ENCODE measurements around the gene SDCBP2. TPM values are rescaled to one million over a fixed set of nuclear protein-coding genes. Genes with fewer than 3 reads are reported as not detected.
A peak's percentile ranks its signal among the peaks of the same experiment; 100 is the strongest.

The SDCBP2 gene
- total and polyA plus RNA-seq, 2 of the 8 experiments (the other 6 are each of a cell fraction or from before 2014, with no cell fraction given): 4.2 to 6.7 TPM

- Histone ChIP-seq H3K4ac (replicated peaks; ENCODE audit: insufficient read length, low read depth, low read length) (no peak overlapping the region), H4K20me1 (replicated peaks in 1 of 2; ENCODE audit: control insufficient read depth in 1 of 2, insufficient read depth in 2 of 2, low read length in 2 of 2) (peaks cover 0 to 9% of the 10 kb centered on the region in 2 experiments), H2AK5ac (ENCODE audit: low read depth, low read length) (peak overlapping the region; percentile 94; the same call in 1 of the 2 replicates), H3K23ac (ENCODE audit: insufficient read length) (no peak overlapping the region), H2BK20ac (ENCODE audit: low read length) (no peak overlapping the region), H3K9me3 (ENCODE audit: insufficient read depth in 2 of 2, low read depth in 1 of 2, low read length in 1 of 2) (no peaks in the 10 kb centered on the region), H3K18ac (ENCODE audit: extremely low read depth, low read length) (no peak overlapping the region), H4K5ac (ENCODE audit: insufficient read length, low read depth, low read length) (no peak overlapping the region), H2AFZ (ENCODE audit: low read length) (no peak overlapping the region), H2BK120ac (replicated peaks; ENCODE audit: low read depth, low read length) (no peak overlapping the region), H3K36me3 (ENCODE audit: control insufficient read depth in 2 of 4, insufficient read depth in 4 of 4, low read length in 3 of 4) (no peaks in the 10 kb centered on the region; a peak in 1 of 8 replicates), H2BK12ac (ENCODE audit: low read depth, low read length) (peak overlapping the region; percentile 45), H2BK15ac (ENCODE audit: low read length) (0 out of 2 replicates have a peak overlapping the region, but pooled peaks have one; percentile 22), H3K56ac (replicated peaks; ENCODE audit: insufficient read length, low read depth, low read length) (peak overlapping the region; percentile 92), H3K79me2 (ENCODE audit: control insufficient read depth in 1 of 2, insufficient read depth in 2 of 2, low read length in 2 of 2) (no peaks in the 10 kb centered on the region), H3K23me2 (ENCODE audit: low read depth, low read length) (peaks cover 10% of the 10 kb centered on the region; the same call in 1 of the 2 replicates), H3K27ac (ENCODE audit: low read depth, low read length) (no peak overlapping the region), H4K91ac (replicated peaks; ENCODE audit: insufficient read length, low read length) (peak overlapping the region; percentile 36), H2BK5ac (ENCODE audit: low read depth, low read length) (peak overlapping the region; percentile 40; the same call in 1 of the 2 replicates), H3K79me1 (ENCODE audit: low read depth, low read length) (no peaks in the 10 kb centered on the region; the same call in 1 of the 2 replicates), H3K4me2 (ENCODE audit: insufficient read depth in 1 of 2, low read depth in 2 of 2, low read length in 2 of 2) (no peak overlapping the region), H3K4me1 (replicated peaks in 1 of 4; ENCODE audit: control insufficient read depth in 3 of 4, insufficient read depth in 4 of 4, low read length in 3 of 4) (0 out of 7 replicates have a peak, but pooled peaks cover 0 to 3% (median 0%) of the 10 kb centered on the region in 4 experiments), H4K8ac (ENCODE audit: extremely low read depth, insufficient read depth, low read length) (no peak overlapping the region; the same call in 1 of the 2 replicates), H3K9ac (replicated peaks in 1 of 4; ENCODE audit: extremely low read depth in 1 of 4, low read depth in 3 of 4, low read length in 3 of 4) (no peak overlapping the region; a peak in 1 of 7 replicates), H3K27me3 (replicated peaks in 1 of 4; ENCODE audit: control insufficient read depth in 3 of 4, extremely low read depth in 1 of 4, insufficient read depth in 3 of 4, low read length in 3 of 4) (no peaks in the 10 kb centered on the region), H3K4me3 (ENCODE audit: extremely low read depth in 1 of 4, insufficient read depth in 2 of 4, low read depth in 3 of 4, low read length in 4 of 4) (no peak overlapping the region), H3K14ac (ENCODE audit: insufficient read length) (no peak overlapping the region)
- peak; percentile 36 for FAIRE-seq
- TF ChIP-seq CBX5 (IDR thresholded peaks at IDR 0.05; ENCODE audit: low read depth, low read length) (no peak), ATF2 (IDR thresholded peaks at IDR 0.05; ENCODE audit: low read length) (no peak), SUZ12 (IDR thresholded peaks at IDR 0.05; ENCODE audit: low read length) (no peak), RAD21 (IDR thresholded peaks at IDR 0.05 in 1 of 2, conservative IDR thresholded peaks at IDR 0.05 in 1 of 2; ENCODE audit: low read depth in 2 of 2, low read length in 2 of 2) (no peak), EGR1 (IDR thresholded peaks at IDR 0.05; ENCODE audit: borderline replicate concordance, low read depth, low read length) (no peak), TEAD4 (IDR thresholded peaks at IDR 0.05; ENCODE audit: low read depth, low read length) (no peak)
- POLR2A ChIA-PET (ENCODE audit: partially characterized antibody): no interaction called here
- no peak for DNase-seq (ENCODE audit: low read depth in 1 of 2, low spot score in 2 of 2)
- CTCF ChIA-PET (ENCODE audit: partially characterized antibody): no interaction called here
- WGBS, 2 experiments (ENCODE audit: extremely low coverage in 1 of 2, insufficient coverage in 1 of 2, insufficient read length in 1 of 2, insufficient replicate concordance in 2 of 2, low coverage in 1 of 2, low lambda C conversion rate in 2 of 2, missing lambda C conversion rate in 1 of 2): 89% methylated on average over 8 of the region's 8 CpGs; no CpG with 5 or more reads in 1 of the 2 experiments
Measured at GRCh38 chr20:1277529-1278322, 51.2 kb downstream of the SDCBP2 start.

Measured in H1 (cell line).